Measurements from ENCODE around the gene RASA1.

Gene RASA1

GRCh38 chr5:87394411-87395165 is 126.9 kb downstream of the RASA1 start:
- TF ChIP-seq CTCF (IDR thresholded peaks at IDR 0.05; ENCODE audit: low read depth, low read length, missing control alignments): no peak
- DNase-seq (ENCODE audit: extremely low read depth, low read depth): no peak
- H3K4me3 ChIP-seq (replicated peaks; ENCODE audit: low read depth, low read length): no peak overlapping the region

GRCh38 chr5:87398981-87399614 is 131.4 kb downstream of the RASA1 start:
- H3K4me3 ChIP-seq (replicated peaks; ENCODE audit: low read depth, low read length): no peak overlapping the region
- no peak for TF ChIP-seq CTCF (IDR thresholded peaks at IDR 0.05; ENCODE audit: low read depth, low read length, missing control alignments)
- no peak for DNase-seq (ENCODE audit: extremely low read depth, low read depth)

- H3K4me3 ChIP-seq (replicated peaks; ENCODE audit: low read depth, low read length): no peak overlapping the region
- no peak for TF ChIP-seq CTCF (IDR thresholded peaks at IDR 0.05; ENCODE audit: low read depth, low read length, missing control alignments)
- DNase-seq (ENCODE audit: extremely low read depth, low read depth): no peak
Observed at GRCh38 chr5:87399720-87400119, 132.0 kb downstream of the RASA1 start.

- peak; percentile 46 for TF ChIP-seq CTCF (IDR thresholded peaks at IDR 0.05; ENCODE audit: low read depth, low read length, missing control alignments)
- DNase-seq (ENCODE audit: extremely low read depth, low read depth): no peak
- no peak overlapping the region for H3K4me3 ChIP-seq (replicated peaks; ENCODE audit: low read depth, low read length)
Observed at GRCh38 chr5:87400305-87400899, 132.7 kb downstream of the RASA1 start.

GRCh38 chr5:87401626-87402025 is 133.9 kb downstream of the RASA1 start:
- H3K4me3 ChIP-seq (replicated peaks; ENCODE audit: low read depth, low read length): no peak overlapping the region
- TF ChIP-seq CTCF (IDR thresholded peaks at IDR 0.05; ENCODE audit: low read depth, low read length, missing control alignments): no peak
- no peak for DNase-seq (ENCODE audit: extremely low read depth, low read depth)

GRCh38 chr5:87403409-87403808 is 135.7 kb downstream of the RASA1 start:
- DNase-seq (ENCODE audit: extremely low read depth, low read depth): no peak
- no peak overlapping the region for H3K4me3 ChIP-seq (replicated peaks; ENCODE audit: low read depth, low read length)
- no peak for TF ChIP-seq CTCF (IDR thresholded peaks at IDR 0.05; ENCODE audit: low read depth, low read length, missing control alignments)

All from HFF-Myc (cell line).